Panc1 (cell line): ENCODE results near the gene PPM1H. TPM values are rescaled to one million over a fixed set of nuclear protein-coding genes. Genes with fewer than 3 reads are reported as not detected.

Experiments used
- ATAC-seq: fragments of 200-7000 bp; cut with Tn5 transposase; 2 replicates; pipeline ENCODE4 v1.9.1; 2020; ENCODE audit warnings: mild to moderate bottlenecking, moderate library complexity
- BruUV-seq: library from RNA; stranded (reverse); fragments of 400-500 nt; replicated peaks from 2 replicates; lab custom pipeline; 2021; lab: Mats Ljungman, UMichigan
- CTCF ChIA-PET: fragments of 300-600 bp; sonication (Branson Sonifier 250); formaldehyde crosslinking; loops from one replicate; lab custom pipeline; 2022; ENCODE audit warnings: antibody characterized with exemption; lab: Charles Lee
- POLR2A ChIA-PET: fragments of 300-600 bp; sonication (Branson Sonifier 250); formaldehyde crosslinking; loops from one replicate; lab custom pipeline; 2022; ENCODE audit warnings: antibody characterized with exemption; lab: Charles Lee
- DNase-seq: peaks from one replicate; pipeline ENCODE4 v3.0.0-alpha.2; 2010; ENCODE audit warnings: low read depth, low spot score
- H3K27ac ChIP-seq: 2 replicates; pipeline ENCODE4 v1.5.1; 2011; ENCODE audit warnings: mild to moderate bottlenecking, low read length, inconsistent platforms
- H3K27me3 ChIP-seq: fragments of 200-500 bp; sonication (Bioruptor generic); 2 replicates; pipeline ENCODE4 v1.6.0; 2014; ENCODE audit warnings: low read length, inconsistent platforms; ENCODE audit not compliant: control insufficient read depth, insufficient read depth
- H3K36me3 ChIP-seq: fragments of 200-500 bp; sonication (Bioruptor generic); 2 replicates; pipeline ENCODE4 v1.5.1; 2014; ENCODE audit warnings: inconsistent platforms, mild to moderate bottlenecking, low read length, moderate library complexity; ENCODE audit not compliant: control insufficient read depth, insufficient read depth
- H3K4me1 ChIP-seq: 2 replicates; pipeline ENCODE4 v1.5.1; 2011; ENCODE audit warnings: inconsistent platforms, mild to moderate bottlenecking, low read length, moderate library complexity; ENCODE audit not compliant: control insufficient read depth, insufficient read depth
- H3K4me3 ChIP-seq, 2 experiments: 2 replicates each; pipeline ENCODE4 v1.5.1; 2011 to 2012; ENCODE audit warnings: low read depth in 2 of 2, low read length in 2 of 2, mild to moderate bottlenecking in 2 of 2, inconsistent platforms in 1 of 2, moderate library complexity in 1 of 2
- H3K9me3 ChIP-seq: fragments of 200-500 bp; sonication (Bioruptor generic); 2 replicates; pipeline ENCODE4 v1.5.1; 2014; ENCODE audit warnings: low read depth, mild to moderate bottlenecking, inconsistent platforms, low read length, moderate library complexity; ENCODE audit not compliant: control insufficient read depth, insufficient read depth
- CTCF ChIP-seq: fragments of 450-650 bp; IDR thresholded peaks from 2 replicates; pipeline ENCODE4 v1.5.1; 2017; ENCODE audit warnings: mild to moderate bottlenecking
- POLR2AphosphoS5 ChIP-seq: IDR thresholded peaks from 2 replicates; pipeline ENCODE4 v1.6.1; 2012; ENCODE audit warnings: mild to moderate bottlenecking, low read depth, low read length, moderate library complexity
- REST ChIP-seq, 2 experiments: IDR thresholded peaks; 2 replicates each; pipeline ENCODE4 v1.6.1; 2011 to 2012; ENCODE audit warnings: low read depth in 2 of 2, control low read depth in 1 of 2, low read length in 1 of 2, mild to moderate bottlenecking in 1 of 2, moderate library complexity in 1 of 2; ENCODE audit not compliant: insufficient read depth in 1 of 2
- SIN3A ChIP-seq: IDR thresholded peaks from 2 replicates; pipeline ENCODE4 v1.6.1; 2012; ENCODE audit warnings: low read depth, mild to moderate bottlenecking, low read length, moderate library complexity, borderline replicate concordance; ENCODE audit not compliant: insufficient read depth
- TCF7L2 ChIP-seq: IDR thresholded peaks from 2 replicates; pipeline ENCODE4 v1.6.1; 2011; ENCODE audit warnings: mild to moderate bottlenecking, low read depth, low read length, inconsistent platforms
- in situ Hi-C: cut with HindIII; loops from 2 replicates; pipeline ENCODE4 v1.10.0; 2016; ENCODE audit warnings: low sequenced_read_pairs, low pct_unique_long_range_greater_than_20kb
- intact Hi-C: fragments of 100-400 bp; cut with micrococcal nuclease; formaldehyde crosslinking; loops from one replicate; pipeline ENCODE4 v1.10.0; 2022; ENCODE audit not compliant: unreplicated experiment
- total RNA-seq: library from RNA; stranded (reverse); gene quantifications from one replicate; pipeline ENCODE4 v1.2.1, GENCODE V29; 2021; ENCODE audit not compliant: unreplicated experiment

PPM1H gene
- total RNA-seq, 1 experiment from 2014 or later, result 22.9 TPM

DNA sequence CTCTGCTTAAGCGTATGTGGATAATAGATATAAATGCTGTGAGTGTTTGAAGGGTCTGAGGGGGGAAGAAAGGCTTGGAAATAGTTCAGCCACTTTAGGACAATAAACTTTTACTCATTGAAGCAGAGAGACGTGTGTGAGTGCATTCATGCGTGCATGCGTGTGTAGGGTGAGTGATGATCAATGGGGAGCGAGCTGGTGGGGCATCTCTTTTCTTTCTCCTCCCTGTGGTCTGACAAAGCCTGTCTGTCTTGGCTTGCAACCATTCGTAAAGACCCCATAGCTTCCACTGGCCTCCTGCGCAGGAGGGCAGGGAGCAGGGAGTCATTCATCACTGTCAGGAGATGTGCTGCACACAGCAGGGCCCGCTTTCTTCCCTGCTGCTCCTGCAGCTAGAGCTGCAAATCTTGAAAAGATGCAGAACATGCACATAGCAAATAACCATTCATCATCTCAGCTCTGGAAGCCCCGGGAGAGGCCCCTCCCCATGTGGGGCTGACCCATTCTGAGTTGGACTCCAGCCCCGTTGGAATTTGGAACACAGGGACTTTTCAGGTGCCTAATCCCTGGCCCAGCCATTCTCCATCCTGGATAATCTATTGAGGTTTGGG lies 223.2 kb downstream of the PPM1H start:
- TF ChIP-seq POLR2AphosphoS5, result no peak
- TF ChIP-seq REST (IDR thresholded peaks at IDR 0.05; ENCODE audit: insufficient read depth in 1 of 2, low read depth in 2 of 2, low read length in 1 of 2), result no peak
- no peak for TF ChIP-seq CTCF
- TF ChIP-seq SIN3A, result no peak
- no peak for TF ChIP-seq TCF7L2
- CTCF ChIA-PET, result no interaction called here
- H3K9me3 ChIP-seq, result no peaks in the 10 kb centered on the region
- POLR2A ChIA-PET, result no interaction called here
- no TSS peak for BruUV-seq
- in situ Hi-C loops (no loop called here), intact Hi-C loops (no loop called here)
- no peak overlapping the region for H3K4me3 ChIP-seq
- H3K4me1 ChIP-seq, result peaks cover 42% of the 10 kb centered on the region
- no peaks in the 10 kb centered on the region for H3K27me3 ChIP-seq
- no peak for DNase-seq
- H3K36me3 ChIP-seq, result no peaks in the 10 kb centered on the region
- H3K27ac ChIP-seq, result peak overlapping the region; percentile 9; the same call in 1 of the 2 replicates
- no peak for ATAC-seq

DNA sequence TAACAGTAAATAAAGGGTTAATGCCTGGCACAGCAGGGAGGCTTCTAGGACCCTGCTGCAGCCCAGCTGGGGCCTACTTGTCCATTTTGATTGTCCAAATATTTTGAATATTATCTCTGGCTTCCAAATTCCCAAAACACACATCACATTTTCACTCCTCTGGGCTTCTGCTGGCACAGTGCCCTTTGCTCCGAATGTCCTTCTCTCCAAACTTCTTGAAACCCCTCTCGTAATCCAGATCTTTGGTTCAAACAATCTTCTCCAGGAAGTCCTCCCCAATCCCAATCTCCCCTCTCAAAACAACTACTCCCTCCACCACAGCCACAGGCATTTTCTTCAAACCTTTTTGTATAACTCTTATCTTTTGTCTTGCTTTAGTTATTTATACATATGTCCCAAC lies 225.6 kb downstream of the PPM1H start:
- ChIA-PET CTCF (interaction anchor here (1.3 kb wide), 1 partner anchor 15 kb away, joined by 4 read pairs; no protein-coding TSS in a partner anchor), POLR2A (interaction anchor here (0.6 kb wide), 1 partner anchor 105 kb away, joined by 4 read pairs; no protein-coding TSS in a partner anchor)
- ATAC-seq (no peak), DNase-seq (no peak)
- intact Hi-C loops, result no loop called here
- BruUV-seq, result no TSS peak
- Histone ChIP-seq H3K27ac (no peak overlapping the region), H3K27me3 (no peaks in the 10 kb centered on the region), H3K9me3 (no peaks in the 10 kb centered on the region), H3K4me1 (peaks cover 19% of the 10 kb centered on the region), H3K36me3 (no peaks in the 10 kb centered on the region), H3K4me3 (no peak overlapping the region)
- in situ Hi-C loops, result no loop called here
- no peak for TF ChIP-seq SIN3A
- no peak for TF ChIP-seq REST (IDR thresholded peaks at IDR 0.05; ENCODE audit: insufficient read depth in 1 of 2, low read depth in 2 of 2, low read length in 1 of 2)
- TF ChIP-seq CTCF, result no peak
- no peak for TF ChIP-seq TCF7L2
